Activated CD4-positive, alpha-beta T cell treated with anti-CD3 and anti-CD28 coated beads, Interleukin-2, amount 10 ng/mL, durations not matched to agents 7 days and 5 days (primary cell): ENCODE data around the gene CRYGD. TPM values are rescaled to one million over a fixed set of nuclear protein-coding genes. Genes with fewer than 3 reads are reported as not detected.
"Not testable (repeated sequence)": the region's sequence is repeated elsewhere in the genome, so short reads cannot be mapped to it uniquely, and the experiment has no call there.

Experiments
- CTCF ChIA-PET: fragments of 350-600 bp; sonication (Branson Sonifier 250); formaldehyde crosslinking; loops from one replicate; lab custom pipeline; 2021; ENCODE audit warnings: antibody characterized with exemption; lab: Charles Lee
- POLR2A ChIA-PET: fragments of 350-600 bp; sonication (Branson Sonifier 250); formaldehyde crosslinking; loops from one replicate; lab custom pipeline; 2021; ENCODE audit warnings: antibody characterized with exemption; lab: Charles Lee
- DNase-seq: peaks from one replicate; pipeline ENCODE4 v3.0.0-alpha.2; 2020
- H3K27ac Mint-ChIP-seq: one replicate; pipeline ENCODE4 v1.8.0; 2021; ENCODE audit warnings: mild to moderate bottlenecking, moderate library complexity, mixed read lengths
- H3K27me3 Mint-ChIP-seq: one replicate; pipeline ENCODE4 v1.8.0; 2021; ENCODE audit warnings: mixed read lengths
- H3K36me3 Mint-ChIP-seq: one replicate; pipeline ENCODE4 v1.8.0; 2021; ENCODE audit warnings: low read depth, mixed read lengths
- H3K4me1 Mint-ChIP-seq: one replicate; pipeline ENCODE4 v1.8.0; 2021; ENCODE audit warnings: mixed read lengths
- H3K4me3 Mint-ChIP-seq: one replicate; pipeline ENCODE4 v1.8.0; 2021; ENCODE audit warnings: mild to moderate bottlenecking, moderate library complexity, mixed read lengths
- H3K9me3 Mint-ChIP-seq: one replicate; pipeline ENCODE4 v1.8.0; 2021; ENCODE audit warnings: mixed read lengths
- total RNA-seq, 2 experiments: library from RNA; stranded (reverse); gene quantifications; one replicate each; pipeline ENCODE4 v1.2.3, GENCODE V29; 2021

CRYGD gene
- total RNA-seq, 2 experiments from 2014 or later = not detected

- no peak overlapping the region for H3K27ac Mint-ChIP-seq
- H3K27me3 Mint-ChIP-seq = peaks cover 27% of the 10 kb centered on the region
- no peaks in the 10 kb centered on the region for H3K36me3 Mint-ChIP-seq
- ChIA-PET CTCF (no interaction called here), POLR2A (no interaction called here)
- H3K4me3 Mint-ChIP-seq = no peak overlapping the region
- DNase-seq = no peak
- H3K4me1 Mint-ChIP-seq = peaks cover 8% of the 10 kb centered on the region
- H3K9me3 Mint-ChIP-seq = no peaks in the 10 kb centered on the region
Measured at GRCh38 chr2:208125251-208125650, 927 bp upstream of the CRYGD start.

DNA sequence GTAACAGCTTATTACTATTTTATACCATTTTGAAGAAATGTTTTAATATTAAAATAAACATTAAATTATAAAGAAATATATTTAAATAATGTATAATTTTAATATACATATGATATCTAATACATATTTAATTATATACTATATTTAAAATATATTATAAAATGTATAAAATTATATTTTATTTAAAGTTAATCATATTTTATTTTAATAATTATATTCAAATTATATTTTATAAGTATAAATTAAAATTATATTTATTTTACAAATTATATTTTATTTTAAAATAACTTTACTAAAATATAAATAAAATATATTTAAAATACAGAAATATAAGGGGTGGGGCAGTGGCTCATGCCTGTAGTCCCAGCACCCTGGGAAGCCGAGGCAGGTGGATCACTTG, 2.1 kb downstream of the CRYGD start:
- Mint-ChIP-seq H3K36me3 (no peaks in the 10 kb centered on the region), H3K27ac (no peak overlapping the region), H3K27me3 (peaks cover 27% of the 10 kb centered on the region), H3K4me1 (peaks cover 8% of the 10 kb centered on the region), H3K4me3 (no peak overlapping the region), H3K9me3 (no peaks in the 10 kb centered on the region)
- ChIA-PET POLR2A (no interaction called here), CTCF (no interaction called here)
- DNase-seq = no peak

DNA sequence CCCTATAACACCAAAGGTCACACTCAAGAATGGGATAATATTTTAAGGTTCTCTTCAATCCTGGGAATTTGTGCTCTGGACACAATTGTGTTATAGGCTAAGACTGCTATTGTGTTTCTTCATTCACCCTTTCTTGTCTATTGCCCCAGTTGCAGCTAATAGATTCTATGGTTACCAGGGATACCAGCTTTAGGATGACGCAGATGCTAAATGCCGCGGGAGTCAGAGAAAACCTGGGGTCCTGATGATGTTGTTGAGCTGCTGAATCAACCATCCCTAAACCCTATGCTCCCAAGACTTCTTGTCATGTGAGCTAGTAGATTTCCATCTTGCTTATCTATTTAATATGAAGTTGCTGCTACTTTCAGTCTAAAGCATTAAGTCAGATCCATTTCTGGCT, 5.4 kb downstream of the CRYGD start:
- peaks cover 6% of the 10 kb centered on the region for H3K27me3 Mint-ChIP-seq
- no peaks in the 10 kb centered on the region for H3K36me3 Mint-ChIP-seq
- ChIA-PET CTCF (no interaction called here), POLR2A (no interaction called here)
- DNase-seq = no peak
- H3K4me3 Mint-ChIP-seq = no peak overlapping the region
- H3K9me3 Mint-ChIP-seq = no peaks in the 10 kb centered on the region
- no peak overlapping the region for H3K27ac Mint-ChIP-seq
- H3K4me1 Mint-ChIP-seq = peaks cover 3% of the 10 kb centered on the region

- H3K4me1 Mint-ChIP-seq, H3K9me3 Mint-ChIP-seq, H3K36me3 Mint-ChIP-seq, CTCF ChIA-PET, H3K27ac Mint-ChIP-seq, DNase-seq, POLR2A ChIA-PET, H3K27me3 Mint-ChIP-seq, H3K4me3 Mint-ChIP-seq: not testable (repeated sequence)
Measured at GRCh38 chr2:208117390-208117789, 6.9 kb downstream of the CRYGD start.

DNA sequence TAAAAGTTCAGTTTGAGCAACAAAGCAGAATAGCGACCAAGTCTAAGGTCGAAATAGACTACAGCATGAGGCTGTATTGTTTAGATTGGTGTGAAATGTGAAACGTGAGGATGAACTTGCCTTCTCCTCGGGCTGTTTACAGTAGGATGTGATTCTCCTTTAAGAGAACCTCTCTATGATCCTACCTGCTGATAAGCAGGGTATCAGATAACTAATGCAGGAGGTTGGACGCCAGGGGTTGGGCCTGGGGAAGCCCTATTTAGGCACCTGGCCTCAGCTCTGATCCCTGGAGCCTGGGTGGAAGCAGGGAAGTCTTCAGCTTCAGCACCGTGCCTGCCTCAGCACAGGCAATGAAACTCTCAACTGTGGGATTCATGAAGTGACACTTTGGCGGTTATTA, 11.4 kb downstream of the CRYGD start:
- Mint-ChIP-seq H3K9me3 (no peaks in the 10 kb centered on the region), H3K27me3 (no peaks in the 10 kb centered on the region), H3K4me3 (no peak overlapping the region), H3K36me3 (no peaks in the 10 kb centered on the region), H3K4me1 (no peaks in the 10 kb centered on the region), H3K27ac (no peak overlapping the region)
- CTCF ChIA-PET = no interaction called here
- POLR2A ChIA-PET = no interaction called here
- no peak for DNase-seq

DNA sequence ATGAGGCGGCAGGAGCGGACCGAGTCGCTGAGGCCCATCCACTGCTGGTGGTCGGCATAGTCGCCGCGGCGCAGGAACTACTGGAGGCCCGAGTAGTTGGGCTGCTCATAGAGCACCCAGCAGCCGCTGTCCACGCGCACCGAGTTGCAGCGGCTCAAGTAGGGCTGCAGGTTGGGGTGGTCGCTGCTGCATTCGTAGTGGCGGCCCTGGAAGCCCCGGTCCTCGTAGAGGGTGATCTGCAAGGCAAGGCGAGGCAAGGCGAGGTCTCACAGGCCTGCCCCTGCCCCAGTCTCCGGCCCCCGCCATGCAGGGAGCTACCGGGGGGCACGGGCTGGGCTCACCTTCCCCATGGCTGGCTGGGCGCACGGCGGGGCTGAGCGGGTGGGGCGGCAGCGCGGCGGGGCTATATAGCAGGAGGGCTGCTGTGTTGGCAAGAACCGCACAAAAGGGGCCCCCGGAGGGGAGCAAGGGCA, 12.0 kb downstream of the CRYGD start:
- DNase-seq, POLR2A ChIA-PET, H3K27me3 Mint-ChIP-seq, CTCF ChIA-PET, H3K4me3 Mint-ChIP-seq, H3K4me1 Mint-ChIP-seq, H3K9me3 Mint-ChIP-seq, H3K27ac Mint-ChIP-seq, H3K36me3 Mint-ChIP-seq: not testable (repeated sequence)

- ChIA-PET CTCF (no interaction called here), POLR2A (no interaction called here)
- H3K4me1 Mint-ChIP-seq = peaks cover 29% of the 10 kb centered on the region
- no peak overlapping the region for H3K27ac Mint-ChIP-seq
- DNase-seq = no peak
- H3K36me3 Mint-ChIP-seq = no peaks in the 10 kb centered on the region
- no peaks in the 10 kb centered on the region for H3K9me3 Mint-ChIP-seq
- peaks cover 2% of the 10 kb centered on the region for H3K27me3 Mint-ChIP-seq
- no peak overlapping the region for H3K4me3 Mint-ChIP-seq
Measured at GRCh38 chr2:208103616-208104015, 20.7 kb downstream of the CRYGD start.

- Mint-ChIP-seq H3K9me3 (no peaks in the 10 kb centered on the region), H3K4me3 (no peak overlapping the region), H3K4me1 (peaks cover 29% of the 10 kb centered on the region), H3K36me3 (no peaks in the 10 kb centered on the region), H3K27me3 (peaks cover 2% of the 10 kb centered on the region), H3K27ac (peak overlapping the region; percentile 10)
- CTCF ChIA-PET = interaction anchor here (1.0 kb wide), 1 partner anchor 29 kb away, joined by 3 read pairs; no protein-coding TSS in a partner anchor
- no peak for DNase-seq
- POLR2A ChIA-PET = no interaction called here
Measured at GRCh38 chr2:208101716-208102631, 22.4 kb downstream of the CRYGD start.

DNA sequence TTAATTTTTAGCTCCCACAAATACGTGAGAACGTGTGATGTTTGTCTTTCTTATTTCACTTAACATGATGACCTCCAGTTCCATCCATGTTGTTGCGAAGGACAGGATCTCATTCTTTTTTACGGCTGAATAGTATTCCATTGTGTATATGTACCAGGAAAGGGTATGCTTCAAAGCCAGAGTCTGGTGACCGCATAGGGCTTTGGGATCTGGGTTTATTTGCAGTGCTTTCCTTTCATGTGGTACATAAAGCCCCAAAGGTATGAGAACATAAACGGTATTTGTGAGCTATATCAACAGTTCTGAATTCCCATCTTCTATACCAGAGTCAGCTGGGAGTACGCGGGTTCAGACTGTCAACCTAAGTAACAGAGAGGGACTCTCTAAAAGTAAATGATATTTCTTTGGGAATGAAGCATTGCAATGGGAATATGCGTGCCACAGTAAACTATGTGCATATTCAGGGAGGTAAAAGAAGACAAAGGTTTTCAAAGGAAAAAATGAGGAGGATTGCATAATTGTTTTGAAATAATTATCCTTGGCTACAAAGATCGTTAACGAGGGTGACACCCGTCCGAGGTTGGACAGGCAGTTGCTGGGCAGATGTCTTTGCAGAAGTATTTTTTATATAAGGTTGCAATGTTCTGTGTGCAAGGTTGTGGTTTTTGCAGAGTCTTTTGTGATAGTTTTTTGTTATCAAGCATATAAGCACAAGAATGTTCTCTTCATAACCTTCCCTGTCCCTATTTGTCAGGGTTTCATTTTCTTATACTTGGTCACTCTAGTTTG, 24.4 kb downstream of the CRYGD start:
- no peaks in the 10 kb centered on the region for H3K27me3 Mint-ChIP-seq
- no peak for DNase-seq
- peak overlapping the region; percentile 84 for H3K27ac Mint-ChIP-seq
- ChIA-PET POLR2A (no interaction called here), CTCF (no interaction called here)
- no peaks in the 10 kb centered on the region for H3K36me3 Mint-ChIP-seq
- H3K4me1 Mint-ChIP-seq = peaks cover 29% of the 10 kb centered on the region
- H3K9me3 Mint-ChIP-seq = no peaks in the 10 kb centered on the region
- peak overlapping the region; percentile 1 for H3K4me3 Mint-ChIP-seq

GRCh38 chr2:208098701-208099100, 25.6 kb downstream of the CRYGD start:
- POLR2A ChIA-PET, DNase-seq, H3K27ac Mint-ChIP-seq, H3K36me3 Mint-ChIP-seq, CTCF ChIA-PET, H3K9me3 Mint-ChIP-seq, H3K27me3 Mint-ChIP-seq, H3K4me3 Mint-ChIP-seq: not testable (repeated sequence)
- peaks cover 29% of the 10 kb centered on the region for H3K4me1 Mint-ChIP-seq

GRCh38 chr2:208098267-208098666, 26.1 kb downstream of the CRYGD start:
- Mint-ChIP-seq H3K27ac (no peak overlapping the region), H3K36me3 (no peaks in the 10 kb centered on the region), H3K27me3 (no peaks in the 10 kb centered on the region), H3K4me1 (peaks cover 29% of the 10 kb centered on the region), H3K4me3 (no peak overlapping the region), H3K9me3 (no peaks in the 10 kb centered on the region)
- DNase-seq = no peak
- ChIA-PET CTCF (no interaction called here), POLR2A (no interaction called here)

DNA sequence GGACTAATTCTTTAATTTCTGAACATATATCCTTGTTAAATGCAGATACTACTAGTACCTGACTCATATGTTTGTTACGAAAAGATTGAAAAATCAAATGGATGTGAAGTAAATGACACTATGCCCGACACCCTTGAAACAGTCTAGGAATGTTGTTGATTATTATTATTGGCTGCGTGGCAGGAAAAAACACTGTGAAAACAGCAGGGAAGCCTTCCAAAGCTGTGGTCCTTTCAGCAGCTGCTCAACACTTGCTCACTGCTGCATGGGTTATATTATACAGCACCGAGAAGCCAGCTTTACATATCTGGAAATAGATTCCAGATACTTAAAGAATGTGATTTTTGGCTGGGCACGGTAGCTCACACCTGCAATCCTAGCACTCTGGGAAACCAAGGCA, 26.5 kb downstream of the CRYGD start:
- ChIA-PET POLR2A (no interaction called here), CTCF (no interaction called here)
- Mint-ChIP-seq H3K27ac (no peak overlapping the region), H3K4me3 (no peak overlapping the region), H3K36me3 (no peaks in the 10 kb centered on the region), H3K27me3 (no peaks in the 10 kb centered on the region), H3K9me3 (no peaks in the 10 kb centered on the region), H3K4me1 (peaks cover 29% of the 10 kb centered on the region)
- no peak for DNase-seq

GRCh38 chr2:208097313-208097712, 27.0 kb downstream of the CRYGD start:
- POLR2A ChIA-PET = no interaction called here
- Mint-ChIP-seq H3K4me1 (peaks cover 28% of the 10 kb centered on the region), H3K27me3 (no peaks in the 10 kb centered on the region), H3K27ac (no peak overlapping the region), H3K9me3 (no peaks in the 10 kb centered on the region), H3K36me3 (no peaks in the 10 kb centered on the region), H3K4me3 (no peak overlapping the region)
- no peak for DNase-seq
- CTCF ChIA-PET = no interaction called here
